DOHH2 (cell line): ENCODE data around the gene ADAM33.

Experiments used
- H3F3A ChIP-seq: fragments of 200-600 bp; sonication (generic), shearing (Covaris generic); 2 replicates; pipeline ENCODE4 v1.6.0; 2016; ENCODE audit warnings: antibody characterized with exemption, mild to moderate bottlenecking; ENCODE audit not compliant: control insufficient read depth, insufficient read depth
- H3K27ac ChIP-seq: fragments of 200-600 bp; sonication (generic); 2 replicates; pipeline ENCODE4 v1.5.1; 2014; ENCODE audit warnings: low read depth, mild to moderate bottlenecking, low read length, moderate library complexity
- H3K27me3 ChIP-seq: fragments of 200-600 bp; sonication (generic); 2 replicates; pipeline ENCODE4 v1.6.1; 2014; ENCODE audit warnings: mild to moderate bottlenecking, low read length, mixed read lengths; ENCODE audit not compliant: control insufficient read depth
- H3K36me3 ChIP-seq: fragments of 200-600 bp; sonication (generic); 2 replicates; pipeline ENCODE4 v1.6.1; 2014; ENCODE audit warnings: mild to moderate bottlenecking, low read length, moderate library complexity, mixed read lengths; ENCODE audit not compliant: control insufficient read depth
- H3K4me1 ChIP-seq: fragments of 200-600 bp; sonication (generic); 2 replicates; pipeline ENCODE4 v1.6.1; 2014; ENCODE audit warnings: mild to moderate bottlenecking, low read length, mixed read lengths; ENCODE audit not compliant: control insufficient read depth
- H3K4me2 ChIP-seq: fragments of 200-600 bp; sonication (generic); 2 replicates; pipeline ENCODE4 v1.6.0; 2014; ENCODE audit warnings: mild to moderate bottlenecking, low read length, moderate library complexity
- H3K4me3 ChIP-seq: fragments of 200-600 bp; sonication (generic); 2 replicates; pipeline ENCODE4 v1.5.1; 2014; ENCODE audit warnings: mild to moderate bottlenecking, low read length, mixed read lengths
- H3K79me2 ChIP-seq: fragments of 200-600 bp; sonication (generic); 2 replicates; pipeline ENCODE4 v1.6.1; 2014; ENCODE audit warnings: mild to moderate bottlenecking, low read length, mixed read lengths; ENCODE audit not compliant: control insufficient read depth
- H3K9me2 ChIP-seq: fragments of 200-600 bp; sonication (generic); replicated peaks from 2 replicates; pipeline ENCODE4 v1.6.1; 2014; ENCODE audit warnings: mild to moderate bottlenecking, low read length, mixed read lengths; ENCODE audit not compliant: control insufficient read depth
- H3K9me3 ChIP-seq: fragments of 200-600 bp; sonication (generic); 2 replicates; pipeline ENCODE4 v1.6.1; 2014; ENCODE audit warnings: antibody characterized with exemption, low read length, mixed read lengths; ENCODE audit not compliant: control insufficient read depth, insufficient read depth
- H4K20me1 ChIP-seq: fragments of 200-600 bp; sonication (generic); 2 replicates; pipeline ENCODE4 v1.6.0; 2014; ENCODE audit warnings: low read depth, mild to moderate bottlenecking, antibody characterized with exemption, low read length, moderate library complexity; ENCODE audit not compliant: control insufficient read depth, insufficient read depth
- EZH2phosphoT487 ChIP-seq: fragments of 200-600 bp; sonication (generic); IDR thresholded peaks from 2 replicates; pipeline ENCODE4 v1.6.1; 2017; ENCODE audit warnings: borderline replicate concordance, mild to moderate bottlenecking, antibody characterized with exemption, low read length, moderate library complexity, mixed read lengths
- TF ChIP-seq, protein P1 (sequence below): fragments of 200-600 bp; sonication (generic); IDR thresholded peaks from one replicate; pipeline ENCODE4 v1.5.1; 2014; ENCODE audit warnings: antibody characterized with exemption, mild to moderate bottlenecking, low read depth, low read length; ENCODE audit not compliant: poor library complexity, severe bottlenecking

The ADAM33 gene

DNA sequence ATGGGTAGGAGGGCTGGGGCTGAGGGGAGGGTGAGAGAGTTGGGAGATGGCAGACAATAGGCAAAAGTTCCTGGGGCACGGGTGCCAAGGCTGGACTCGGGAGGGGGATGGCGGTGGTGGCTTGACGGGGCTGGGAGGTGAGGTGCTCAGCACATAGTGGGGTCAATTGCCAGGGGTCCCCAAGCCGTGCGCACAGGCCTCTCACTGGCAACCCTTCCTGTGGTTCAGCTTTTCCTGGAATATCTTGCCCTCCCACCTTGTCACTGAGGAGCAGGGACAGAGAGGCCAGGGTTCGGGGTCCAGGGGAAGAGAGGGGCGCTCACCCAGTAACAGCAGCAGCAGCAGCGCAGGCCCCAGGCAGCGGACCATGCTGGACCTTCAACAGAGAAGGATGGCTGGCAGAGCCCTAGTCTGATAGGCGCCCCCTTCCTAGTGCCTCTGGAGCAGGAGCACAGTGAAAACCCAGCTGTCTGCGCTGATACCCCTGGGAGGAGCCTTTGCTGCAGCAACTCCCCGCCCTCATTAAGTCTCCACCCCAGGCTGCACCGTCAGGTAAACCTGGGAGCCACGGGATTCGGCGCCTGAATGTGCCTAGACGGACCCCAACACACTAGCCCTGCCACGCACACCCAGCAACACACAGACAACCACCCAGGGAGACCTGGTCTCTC lies 18.6 kb downstream of the ADAM33 start, which contains the start of gene GFRA4:
Gene GFRA4 (minus strand): TSS at position 369 of the 671 bp plus-strand sequence. CDS start 0 bp downstream, at position 369.
- H3K9me2 ChIP-seq = no peaks in the 10 kb centered on the region
- no peaks in the 10 kb centered on the region for H3K79me2 ChIP-seq
- no peak for TF ChIP-seq EZH2phosphoT487
- TF ChIP-seq, protein P1, sequence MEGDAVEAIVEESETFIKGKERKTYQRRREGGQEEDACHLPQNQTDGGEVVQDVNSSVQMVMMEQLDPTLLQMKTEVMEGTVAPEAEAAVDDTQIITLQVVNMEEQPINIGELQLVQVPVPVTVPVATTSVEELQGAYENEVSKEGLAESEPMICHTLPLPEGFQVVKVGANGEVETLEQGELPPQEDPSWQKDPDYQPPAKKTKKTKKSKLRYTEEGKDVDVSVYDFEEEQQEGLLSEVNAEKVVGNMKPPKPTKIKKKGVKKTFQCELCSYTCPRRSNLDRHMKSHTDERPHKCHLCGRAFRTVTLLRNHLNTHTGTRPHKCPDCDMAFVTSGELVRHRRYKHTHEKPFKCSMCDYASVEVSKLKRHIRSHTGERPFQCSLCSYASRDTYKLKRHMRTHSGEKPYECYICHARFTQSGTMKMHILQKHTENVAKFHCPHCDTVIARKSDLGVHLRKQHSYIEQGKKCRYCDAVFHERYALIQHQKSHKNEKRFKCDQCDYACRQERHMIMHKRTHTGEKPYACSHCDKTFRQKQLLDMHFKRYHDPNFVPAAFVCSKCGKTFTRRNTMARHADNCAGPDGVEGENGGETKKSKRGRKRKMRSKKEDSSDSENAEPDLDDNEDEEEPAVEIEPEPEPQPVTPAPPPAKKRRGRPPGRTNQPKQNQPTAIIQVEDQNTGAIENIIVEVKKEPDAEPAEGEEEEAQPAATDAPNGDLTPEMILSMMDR = no peak
- peaks cover 10% of the 10 kb centered on the region for H3K4me1 ChIP-seq
- no peaks in the 10 kb centered on the region for H3K36me3 ChIP-seq
- H3K4me3 ChIP-seq = no peak within 1 kb of the TSS
- H4K20me1 ChIP-seq = no peaks in the 10 kb centered on the region
- H3K4me2 ChIP-seq = no peak within 1 kb of the TSS
- no peaks in the 10 kb centered on the region for H3K9me3 ChIP-seq
- no peak within 1 kb of the TSS for H3K27ac ChIP-seq
- peaks cover 22% of the 10 kb centered on the region for H3K27me3 ChIP-seq
- H3F3A ChIP-seq = no peaks in the 10 kb centered on the region

DNA sequence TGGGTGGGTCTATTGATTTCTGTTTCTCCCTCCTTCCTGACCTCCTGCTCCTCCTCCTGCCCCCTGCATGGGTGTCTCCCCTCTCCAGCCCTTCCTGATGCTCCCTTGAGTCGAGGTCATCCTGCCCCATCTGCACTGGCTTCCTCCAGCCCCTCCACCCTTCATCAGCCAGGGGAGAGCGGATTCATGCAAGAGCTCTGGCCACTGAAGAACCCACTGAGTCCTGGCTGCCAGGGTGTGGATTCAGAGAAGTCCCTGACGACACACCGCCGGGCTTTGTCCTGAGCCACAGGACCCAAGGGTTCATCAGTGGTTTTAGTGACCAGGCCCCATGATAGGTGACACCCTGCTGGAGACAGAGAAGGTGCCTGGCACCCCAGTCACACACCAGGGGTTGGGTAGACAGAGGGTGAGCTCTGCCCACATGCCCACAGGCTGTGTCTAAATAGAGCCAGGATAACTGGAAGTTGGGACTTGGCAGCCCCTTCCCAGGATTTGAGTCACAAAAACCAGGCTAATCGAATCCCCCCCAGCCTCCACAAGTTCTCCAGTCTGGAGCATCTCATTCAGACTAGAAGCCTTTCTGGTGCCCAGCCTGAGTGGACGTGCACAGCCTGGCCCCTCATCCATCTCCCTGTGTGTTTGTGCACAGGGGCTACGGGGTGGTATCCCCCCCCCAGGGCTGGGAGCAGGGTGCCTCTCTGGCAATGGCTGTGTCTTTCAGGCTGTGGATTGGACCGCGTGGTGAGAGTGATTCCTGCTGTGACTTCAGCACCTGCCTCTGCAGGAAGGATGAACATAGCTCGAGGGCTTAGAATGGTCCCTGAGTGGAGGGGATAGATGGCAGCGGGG lies 19.8 kb downstream of the ADAM33 start:
- Histone ChIP-seq H3K27ac (no peak overlapping the region), H3K9me2 (no peaks in the 10 kb centered on the region), H3K4me3 (no peak overlapping the region), H3K4me2 (no peak overlapping the region), H4K20me1 (no peaks in the 10 kb centered on the region), H3K27me3 (peaks cover 21% of the 10 kb centered on the region), H3K4me1 (peaks cover 10% of the 10 kb centered on the region), H3K79me2 (no peaks in the 10 kb centered on the region), H3F3A (no peaks in the 10 kb centered on the region), H3K9me3 (no peaks in the 10 kb centered on the region), H3K36me3 (no peaks in the 10 kb centered on the region)
- TF ChIP-seq, protein P1 = no peak
- TF ChIP-seq EZH2phosphoT487 = no peak

DNA sequence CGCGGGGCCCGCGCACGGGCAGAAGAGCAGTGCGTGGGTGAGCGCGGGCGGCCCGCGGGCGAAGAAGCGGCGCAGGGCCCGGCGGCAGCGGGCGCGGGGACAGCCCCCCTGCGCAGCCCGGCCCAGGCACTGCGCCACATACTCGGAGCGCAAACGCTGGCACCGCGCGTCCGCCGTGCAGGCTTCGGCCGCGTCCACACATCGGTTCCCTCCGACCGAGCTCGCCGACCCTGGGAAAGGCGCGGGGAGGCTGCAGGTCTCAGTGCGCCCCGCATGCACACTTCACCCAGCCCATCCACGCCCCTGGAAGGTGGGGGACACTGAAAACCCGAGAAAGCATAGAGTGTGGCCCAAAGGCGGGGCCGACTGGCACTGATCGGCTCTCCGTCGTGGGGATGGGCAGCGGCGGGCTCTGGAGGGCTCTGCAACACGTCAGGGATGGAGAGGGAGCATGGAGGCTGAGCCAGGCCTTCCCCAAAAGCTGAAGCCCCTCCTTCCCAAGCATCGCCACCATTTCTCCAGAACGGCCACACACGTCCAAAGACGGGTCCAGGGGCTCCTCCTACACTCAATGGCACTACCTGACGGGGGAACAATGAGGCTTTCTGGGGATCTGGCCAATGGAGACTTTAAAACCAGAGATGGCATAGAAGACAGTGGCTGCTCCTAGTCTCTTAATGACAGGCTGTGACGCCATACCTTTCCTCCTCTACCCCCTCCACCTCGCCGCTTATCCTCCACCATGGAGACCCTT lies 20.6 kb downstream of the ADAM33 start:
- H3K4me2 ChIP-seq = no peak overlapping the region

More for the DNA sequence above, 20.6 kb downstream of the ADAM33 start:
- no peaks in the 10 kb centered on the region for H3K79me2 ChIP-seq
- no peaks in the 10 kb centered on the region for H3K9me2 ChIP-seq
- H4K20me1 ChIP-seq = no peaks in the 10 kb centered on the region
- peaks cover 10% of the 10 kb centered on the region for H3K4me1 ChIP-seq
- H3F3A ChIP-seq = no peaks in the 10 kb centered on the region
- H3K4me3 ChIP-seq = no peak overlapping the region
- no peaks in the 10 kb centered on the region for H3K9me3 ChIP-seq
- no peaks in the 10 kb centered on the region for H3K36me3 ChIP-seq
- peaks cover 21% of the 10 kb centered on the region for H3K27me3 ChIP-seq
- TF ChIP-seq, protein P1 = no peak
- no peak for TF ChIP-seq EZH2phosphoT487
- no peak overlapping the region for H3K27ac ChIP-seq
